ENCODE measurements around the gene EIF4EBP3.

- TF ChIP-seq CTCF (optimal IDR thresholded peaks at IDR 0.05 in 1 of 3, IDR thresholded peaks at IDR 0.05 in 1 of 3, conservative IDR thresholded peaks at IDR 0.05 in 1 of 3; ENCODE audit: extremely low read depth in 1 of 3, insufficient read depth in 2 of 3, low read length in 3 of 3) (no peak), EZH2 (IDR thresholded peaks at IDR 0.05; ENCODE audit: low read length) (no peak)
These were observed 40.0 kb downstream of the EIF4EBP3 start for GRCh38 chr5:140587495-140587894.

Data from keratinocyte (primary cell).